ENCODE measurements around the gene TEX22. TPM values are rescaled to one million over a fixed set of nuclear protein-coding genes. Genes with fewer than 3 reads are reported as not detected.

Gene TEX22
- total RNA-seq, 1 donor from 2014 or later, result 4.1 TPM

DNA sequence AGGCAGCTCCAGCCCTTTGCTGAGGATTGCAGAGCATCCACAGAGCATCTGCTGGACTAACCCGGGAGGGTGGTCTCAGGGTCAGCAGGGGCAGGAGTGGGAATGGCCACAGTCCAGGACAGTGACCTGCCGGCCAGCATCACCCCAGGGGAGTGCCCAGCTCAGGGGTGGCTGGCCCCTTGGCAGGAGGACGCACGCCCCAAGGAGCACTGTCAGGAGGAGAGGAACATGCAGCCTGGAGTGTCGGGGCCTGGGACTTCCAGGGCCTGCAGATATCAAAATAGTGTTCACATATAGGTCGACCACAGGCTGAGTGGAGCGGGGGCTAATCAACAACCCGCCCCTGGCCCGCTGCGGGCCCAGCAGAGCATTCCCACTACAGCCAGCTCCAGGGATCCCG is 33.2 kb upstream of the TEX22 start:
- DNase-seq (ENCODE audit: extremely low spot score, unreplicated experiment), result no peak
- H3K4me3 Mint-ChIP-seq, result no peak overlapping the region
- H3K9me3 Mint-ChIP-seq, result no peaks in the 10 kb centered on the region
- TF ChIP-seq, protein P1, sequence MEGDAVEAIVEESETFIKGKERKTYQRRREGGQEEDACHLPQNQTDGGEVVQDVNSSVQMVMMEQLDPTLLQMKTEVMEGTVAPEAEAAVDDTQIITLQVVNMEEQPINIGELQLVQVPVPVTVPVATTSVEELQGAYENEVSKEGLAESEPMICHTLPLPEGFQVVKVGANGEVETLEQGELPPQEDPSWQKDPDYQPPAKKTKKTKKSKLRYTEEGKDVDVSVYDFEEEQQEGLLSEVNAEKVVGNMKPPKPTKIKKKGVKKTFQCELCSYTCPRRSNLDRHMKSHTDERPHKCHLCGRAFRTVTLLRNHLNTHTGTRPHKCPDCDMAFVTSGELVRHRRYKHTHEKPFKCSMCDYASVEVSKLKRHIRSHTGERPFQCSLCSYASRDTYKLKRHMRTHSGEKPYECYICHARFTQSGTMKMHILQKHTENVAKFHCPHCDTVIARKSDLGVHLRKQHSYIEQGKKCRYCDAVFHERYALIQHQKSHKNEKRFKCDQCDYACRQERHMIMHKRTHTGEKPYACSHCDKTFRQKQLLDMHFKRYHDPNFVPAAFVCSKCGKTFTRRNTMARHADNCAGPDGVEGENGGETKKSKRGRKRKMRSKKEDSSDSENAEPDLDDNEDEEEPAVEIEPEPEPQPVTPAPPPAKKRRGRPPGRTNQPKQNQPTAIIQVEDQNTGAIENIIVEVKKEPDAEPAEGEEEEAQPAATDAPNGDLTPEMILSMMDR (conservative IDR thresholded peaks at IDR 0.05), result no peak
- no peaks in the 10 kb centered on the region for H3K27me3 Mint-ChIP-seq
- peaks cover 4% of the 10 kb centered on the region for H3K36me3 Mint-ChIP-seq
- H3K4me1 Mint-ChIP-seq (ENCODE audit: unreplicated experiment), result peaks cover 5% of the 10 kb centered on the region
- no peak overlapping the region for H3K27ac Mint-ChIP-seq

DNA sequence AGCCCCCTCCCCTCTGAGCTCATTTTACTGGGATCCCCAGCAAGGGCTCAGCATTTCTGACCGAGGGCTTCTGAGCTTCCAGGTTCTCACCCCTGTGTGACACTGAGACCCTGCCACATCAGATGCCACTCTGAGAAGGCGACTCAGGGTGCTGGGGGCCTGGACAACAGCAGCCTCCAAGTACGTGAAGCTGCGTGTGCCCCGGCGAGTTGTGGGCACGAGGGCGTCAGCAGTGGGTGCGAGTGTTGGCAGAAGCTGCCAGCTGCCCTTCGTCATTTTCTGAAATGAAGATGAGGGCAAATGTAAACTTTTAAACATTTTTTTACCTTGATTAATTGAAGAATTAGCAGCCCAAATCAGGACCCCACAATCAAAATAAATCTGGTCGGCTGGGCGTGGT is 32.7 kb upstream of the TEX22 start:
- no peak for DNase-seq (ENCODE audit: extremely low spot score, unreplicated experiment)
- H3K27ac Mint-ChIP-seq, result no peak overlapping the region
- no peak overlapping the region for H3K4me3 Mint-ChIP-seq
- H3K27me3 Mint-ChIP-seq, result no peaks in the 10 kb centered on the region
- peaks cover 5% of the 10 kb centered on the region for H3K4me1 Mint-ChIP-seq (ENCODE audit: unreplicated experiment)
- TF ChIP-seq, protein P1 (conservative IDR thresholded peaks at IDR 0.05), result no peak
- H3K36me3 Mint-ChIP-seq, result peaks cover 3% of the 10 kb centered on the region
- H3K9me3 Mint-ChIP-seq, result no peaks in the 10 kb centered on the region

DNA sequence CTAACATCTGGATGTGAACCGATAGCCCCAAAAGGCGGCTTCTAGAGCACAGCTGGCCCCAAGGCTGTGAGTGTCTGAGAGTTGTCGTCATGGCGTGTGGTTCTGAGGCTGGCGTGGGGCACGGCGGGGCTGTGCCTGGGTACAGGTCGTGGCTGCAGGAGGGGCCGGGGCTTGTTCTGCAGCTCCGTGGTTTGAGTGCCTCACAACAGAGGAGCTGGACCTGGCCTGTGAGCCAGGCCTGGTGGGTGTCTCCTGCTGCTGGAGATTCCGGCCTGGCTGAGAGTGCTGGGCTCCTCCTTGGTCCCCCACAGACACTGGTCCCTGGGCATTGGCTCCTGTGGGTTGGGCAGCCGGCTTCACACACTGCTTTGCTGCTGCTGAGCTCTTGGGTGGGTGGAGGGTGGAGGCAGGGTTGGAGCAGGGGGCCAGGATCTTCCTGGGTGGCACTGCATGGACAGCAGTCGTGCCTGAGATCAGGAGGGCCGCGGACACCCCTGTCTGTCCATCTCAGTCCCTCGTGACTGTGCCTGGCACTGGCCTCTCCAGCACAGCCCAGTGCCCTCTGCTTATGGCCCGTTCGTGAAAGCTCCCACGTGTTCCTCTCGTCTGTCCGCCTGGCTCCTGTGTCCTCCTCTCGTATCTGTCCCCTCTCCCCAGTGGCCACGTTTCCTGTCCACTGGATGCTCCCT is 31.8 kb upstream of the TEX22 start:
- Mint-ChIP-seq H3K36me3 (peaks cover 7% of the 10 kb centered on the region), H3K27me3 (no peaks in the 10 kb centered on the region), H3K9me3 (no peaks in the 10 kb centered on the region), H3K27ac (no peak overlapping the region), H3K4me3 (no peak overlapping the region), H3K4me1 (ENCODE audit: unreplicated experiment) (peaks cover 5% of the 10 kb centered on the region)
- TF ChIP-seq, protein P1 (conservative IDR thresholded peaks at IDR 0.05), result no peak
- no peak for DNase-seq (ENCODE audit: extremely low spot score, unreplicated experiment)

DNA sequence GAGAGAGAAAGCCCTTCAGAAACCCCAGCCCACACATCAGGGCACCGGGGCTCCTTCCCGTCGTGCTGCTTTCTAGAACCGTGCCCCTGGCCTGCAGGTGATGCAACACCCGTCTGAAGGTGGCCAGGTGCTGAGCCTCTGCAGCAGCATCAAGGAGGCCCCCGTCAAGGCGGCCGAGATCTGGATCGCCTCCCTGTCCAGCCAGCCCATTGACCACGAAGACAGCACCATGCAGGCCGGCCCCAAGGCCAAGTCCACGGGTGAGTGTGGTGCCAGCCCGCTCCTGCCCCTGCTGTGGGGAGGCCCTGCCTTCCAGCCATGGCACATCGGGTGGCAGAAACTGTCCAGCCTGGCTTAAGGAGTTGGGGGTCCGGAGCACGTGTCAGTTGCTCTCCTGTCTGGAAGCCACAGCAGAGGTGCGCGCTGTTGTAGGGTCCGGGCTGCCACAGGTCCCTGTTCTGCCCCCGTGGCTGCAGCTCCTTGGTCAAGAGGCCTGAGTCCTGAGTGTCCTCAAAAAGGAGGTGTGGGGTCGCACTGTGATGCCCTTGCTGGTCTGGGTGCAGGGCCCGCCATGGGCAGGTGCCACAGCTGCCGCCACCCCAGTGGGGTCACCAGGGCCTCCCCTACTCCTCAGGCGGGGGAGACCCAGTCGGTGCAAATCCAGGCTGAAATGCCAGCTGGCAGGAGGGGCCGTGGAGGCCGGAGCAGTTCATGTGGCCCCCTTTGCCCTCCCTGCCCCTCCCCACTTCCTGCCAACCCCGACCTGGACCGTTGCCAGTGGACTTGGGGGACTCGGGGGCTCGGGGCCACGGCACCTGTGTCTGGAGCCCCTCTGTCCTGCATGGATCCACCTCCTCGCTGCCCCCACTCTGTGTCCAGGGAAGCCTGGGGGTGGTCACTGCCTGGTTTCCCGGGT is 31.0 kb upstream of the TEX22 start:
- peaks cover 5% of the 10 kb centered on the region for H3K4me1 Mint-ChIP-seq (ENCODE audit: unreplicated experiment)
- H3K4me3 Mint-ChIP-seq, result no peak overlapping the region
- H3K36me3 Mint-ChIP-seq, result peaks cover 7% of the 10 kb centered on the region
- TF ChIP-seq, protein P1 (conservative IDR thresholded peaks at IDR 0.05), result no peak
- H3K27me3 Mint-ChIP-seq, result no peaks in the 10 kb centered on the region
- H3K9me3 Mint-ChIP-seq, result no peaks in the 10 kb centered on the region
- no peak overlapping the region for H3K27ac Mint-ChIP-seq
- no peak for DNase-seq (ENCODE audit: extremely low spot score, unreplicated experiment)

DNA sequence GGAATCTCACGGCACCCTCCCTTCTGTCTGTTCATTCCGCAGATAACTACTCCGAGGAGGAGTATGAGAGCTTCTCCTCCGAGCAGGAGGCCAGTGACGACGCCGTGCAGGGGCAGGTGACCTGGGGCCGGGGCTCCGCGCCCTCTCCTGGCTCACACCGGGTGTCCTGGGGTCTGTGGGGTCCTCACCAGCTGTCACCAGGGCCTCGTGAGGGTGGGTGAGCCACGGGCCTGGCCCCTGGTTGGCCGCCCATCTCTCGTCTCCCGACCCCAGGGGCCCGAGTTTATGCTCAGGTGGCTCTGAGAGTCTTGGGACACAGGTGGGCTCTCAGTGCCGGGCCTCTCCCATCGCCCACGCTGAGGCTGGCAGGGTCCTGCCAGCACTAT is 30.3 kb upstream of the TEX22 start:
- no peak for DNase-seq (ENCODE audit: extremely low spot score, unreplicated experiment)

More for the DNA sequence above, 30.3 kb upstream of the TEX22 start:
- no peaks in the 10 kb centered on the region for H3K27me3 Mint-ChIP-seq
- no peak overlapping the region for H3K4me3 Mint-ChIP-seq
- TF ChIP-seq, protein P1 (conservative IDR thresholded peaks at IDR 0.05), result no peak
- H3K4me1 Mint-ChIP-seq (ENCODE audit: unreplicated experiment), result peaks cover 5% of the 10 kb centered on the region
- no peaks in the 10 kb centered on the region for H3K9me3 Mint-ChIP-seq
- H3K36me3 Mint-ChIP-seq, result peaks cover 8% of the 10 kb centered on the region
- H3K27ac Mint-ChIP-seq, result no peak overlapping the region

All from type B pancreatic cell (in vitro differentiated cells).